NCI-H524 (cell line): ENCODE results near the gene DEXI.
"Not testable (repeated sequence)": the region's sequence is repeated elsewhere in the genome, so short reads cannot be mapped to it uniquely, and the experiment has no call there.

Source experiments
- DNase-seq, 2 experiments: peaks; one replicate each; lab custom pipeline; 2025; lab: John Stamatoyannopoulos, UW

DEXI gene

DNA sequence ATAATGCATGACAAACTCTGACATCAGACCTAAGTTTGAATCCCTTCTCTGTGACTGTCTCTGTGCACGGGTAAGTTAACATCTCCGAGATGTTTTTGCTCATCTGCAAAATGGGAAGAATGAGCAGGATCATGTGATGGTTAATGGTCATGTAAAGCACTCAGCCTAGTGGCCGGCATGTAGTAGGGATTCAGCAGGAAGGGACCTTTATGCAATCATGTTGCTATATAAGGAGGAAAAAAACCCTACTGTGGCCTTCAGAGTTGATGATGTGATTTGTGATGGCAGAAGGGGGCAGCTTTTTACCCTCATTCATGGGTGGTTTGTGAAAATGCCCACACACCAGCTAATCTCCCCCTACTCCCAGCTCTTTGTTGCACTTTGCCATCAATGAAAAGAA, 26.2 kb upstream of the DEXI start:
- DNase-seq: no peak

DNA sequence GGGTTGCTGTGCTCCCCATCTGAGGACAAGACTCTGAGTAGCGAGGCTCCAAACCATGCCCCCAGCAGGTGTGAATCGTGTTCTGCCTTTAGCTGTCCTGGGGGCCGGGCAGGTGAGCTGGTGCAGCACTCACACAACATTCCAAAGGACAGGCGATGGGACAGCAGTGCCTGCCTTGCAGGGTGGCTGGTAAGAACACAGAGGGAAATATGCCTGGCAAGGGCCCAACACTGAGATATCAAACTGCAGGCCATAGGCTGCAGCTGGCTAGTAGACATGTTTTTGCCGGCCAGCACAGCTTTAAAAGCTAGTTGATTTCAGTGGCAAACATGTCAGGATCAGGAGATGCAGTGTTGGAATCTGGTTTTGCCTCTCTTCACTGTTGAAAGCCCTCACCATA, 25.7 kb upstream of the DEXI start:
- no peak for DNase-seq

DNA sequence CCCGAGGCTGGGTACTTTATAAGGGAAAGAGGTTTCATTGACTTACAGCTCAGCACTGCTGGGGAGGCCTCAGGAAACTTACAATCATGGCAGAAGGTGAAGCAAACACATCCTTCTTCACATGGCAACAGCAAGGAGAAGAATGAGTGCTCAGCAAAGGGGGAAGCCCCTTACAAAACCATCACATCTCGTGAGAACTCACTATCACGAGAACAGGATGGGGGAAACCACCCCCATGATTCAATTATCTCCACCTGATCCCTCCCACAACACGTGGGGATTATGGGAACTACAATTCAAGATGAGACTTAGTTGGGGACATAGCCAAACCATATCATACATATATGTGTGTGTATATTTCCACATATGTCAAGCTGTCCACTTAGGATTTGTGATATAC, 24.3 kb upstream of the DEXI start:
- DNase-seq: not testable (repeated sequence)

- DNase-seq: no peak
Observed at GRCh38 chr16:10966129-10966528, 23.9 kb upstream of the DEXI start.

DNA sequence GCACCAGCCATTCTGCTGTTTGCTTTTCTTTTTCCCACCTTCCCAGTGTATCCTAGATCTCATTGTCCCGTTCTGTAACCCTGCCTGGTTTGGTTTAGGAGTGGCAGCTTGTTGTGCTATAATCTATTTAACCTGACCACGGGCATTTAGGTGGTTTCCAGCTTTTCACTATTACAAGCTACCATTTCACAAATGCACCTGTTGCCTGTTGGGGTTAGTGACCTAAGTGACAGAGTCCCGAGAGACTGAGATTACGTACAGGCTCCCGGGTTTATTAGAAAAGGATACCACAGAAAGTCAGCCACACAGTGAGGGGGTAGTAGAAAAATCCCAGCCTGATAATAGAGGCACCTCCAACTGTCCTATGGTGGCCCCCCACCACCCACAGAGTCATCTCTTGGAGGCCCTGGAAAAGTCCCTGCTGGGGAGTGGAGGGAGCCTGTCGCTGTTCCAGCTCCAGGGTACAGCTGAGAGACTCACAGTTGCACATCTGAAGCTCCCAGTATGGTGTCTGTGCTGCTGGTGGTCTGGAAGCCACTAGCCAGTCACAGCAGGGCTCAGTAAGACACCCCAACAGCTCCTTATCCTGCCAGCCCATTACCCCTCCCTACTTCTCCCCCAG, 23.3 kb upstream of the DEXI start:
- no peak for DNase-seq

DNA sequence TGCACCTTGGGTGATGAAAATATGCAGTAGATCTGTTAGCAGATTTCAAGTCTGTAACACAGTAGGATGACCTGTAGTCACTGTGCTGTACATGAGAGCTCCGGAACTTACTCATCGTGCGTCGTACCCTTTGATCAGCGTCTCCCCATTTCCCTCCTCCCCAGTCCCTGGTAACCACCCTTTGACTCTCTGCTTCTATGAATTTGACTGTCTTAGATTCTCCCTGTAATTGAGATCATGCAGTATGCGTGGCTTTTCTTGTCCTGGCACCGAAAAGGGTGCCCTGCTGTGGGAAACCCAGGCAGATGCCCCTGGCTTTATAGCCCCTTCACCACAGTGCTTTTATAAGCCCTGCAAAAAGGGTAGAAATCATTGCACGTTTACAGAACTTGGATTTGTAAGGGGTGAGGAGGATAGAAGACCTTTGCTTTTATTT, 22.6 kb upstream of the DEXI start:
- DNase-seq: no peak

GRCh38 chr16:10964039-10964890, 22.0 kb upstream of the DEXI start:
- DNase-seq: peak; percentile 66 to 87

DNA sequence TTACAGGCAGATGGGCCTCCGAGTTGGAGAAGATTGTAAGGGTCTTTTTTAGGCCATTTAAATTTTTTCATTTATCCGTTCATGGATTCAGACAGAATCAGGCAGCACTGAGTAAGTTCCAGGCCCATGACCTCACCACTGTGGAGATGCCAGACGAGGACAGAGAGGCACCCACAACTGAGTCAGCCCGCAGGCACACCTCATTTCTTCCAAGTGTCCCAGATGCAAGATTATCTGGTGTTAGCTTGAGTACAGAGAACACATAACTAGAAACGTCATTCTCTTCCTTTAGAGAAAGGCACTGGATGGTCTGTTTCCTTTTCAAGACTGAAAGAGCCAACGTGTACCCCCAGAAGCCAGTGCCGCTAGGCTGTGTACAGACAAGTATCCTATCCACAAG, 19.0 kb upstream of the DEXI start:
- DNase-seq: no peak

- no peak for DNase-seq
Observed at GRCh38 chr16:10959161-10959560, 16.9 kb upstream of the DEXI start.

- no peak for DNase-seq
Observed at GRCh38 chr16:10957771-10958482, 15.7 kb upstream of the DEXI start.

DNA sequence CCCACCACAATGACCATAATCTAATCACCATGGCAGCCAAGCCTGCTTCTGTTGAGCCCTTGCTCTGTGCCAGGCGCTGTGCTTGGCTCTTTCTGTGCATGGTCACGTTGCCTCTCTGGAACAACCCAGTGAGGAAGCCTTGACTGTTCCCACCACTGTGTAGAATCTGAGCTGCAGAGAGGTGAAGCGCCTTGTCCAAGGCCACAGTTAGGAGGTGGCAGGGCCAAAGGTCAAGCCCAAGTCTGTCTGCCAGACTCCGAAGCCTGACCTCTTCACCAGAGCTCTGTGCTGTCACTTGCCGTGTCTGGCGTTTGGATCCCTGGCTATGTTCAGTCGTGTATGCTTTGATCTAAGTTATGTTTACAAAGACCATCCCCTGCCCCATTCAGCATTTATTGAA, 12.6 kb upstream of the DEXI start:
- DNase-seq: no peak

DNA sequence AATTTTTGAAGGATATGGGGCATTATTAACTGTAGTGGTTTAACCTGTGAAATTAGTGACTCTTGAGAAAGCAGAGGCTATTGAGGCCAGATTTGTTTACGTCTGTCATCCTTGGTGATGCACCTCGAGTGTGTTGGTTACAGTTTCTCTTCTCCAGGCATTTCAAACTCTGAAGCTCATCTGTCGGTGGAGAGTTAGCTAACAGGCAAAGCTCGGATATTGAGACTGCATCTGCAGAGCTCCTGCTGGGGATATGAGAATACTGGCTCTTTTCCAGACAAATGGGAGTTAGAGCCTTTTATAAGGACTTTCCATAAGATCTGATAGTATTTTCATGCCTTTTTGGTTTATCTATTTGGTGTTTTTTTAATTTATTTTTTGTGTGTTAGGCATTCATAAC, 8.8 kb upstream of the DEXI start:
- DNase-seq: peak in 1 of 2 experiments; percentile 26

DNA sequence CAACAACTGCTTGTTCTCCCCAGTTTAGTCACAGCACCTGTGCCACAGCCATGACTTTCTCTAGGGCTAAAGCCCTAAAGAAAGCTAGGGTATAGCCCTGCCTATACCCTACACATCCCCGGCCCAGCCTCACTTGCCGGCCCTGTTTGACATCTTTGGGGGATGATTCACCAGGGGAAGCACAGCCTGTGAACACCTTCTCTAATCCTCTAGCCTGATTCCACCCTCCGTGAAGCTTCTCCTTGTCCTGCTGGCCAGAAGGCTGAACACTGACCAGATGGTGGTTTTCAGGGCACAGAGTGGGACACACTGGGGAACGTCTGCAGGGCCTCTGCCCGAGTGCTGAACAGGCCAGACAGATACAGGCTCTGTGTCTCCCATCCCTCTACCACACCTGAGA, 8.1 kb upstream of the DEXI start:
- peak; percentile 63 to 83 for DNase-seq

DNA sequence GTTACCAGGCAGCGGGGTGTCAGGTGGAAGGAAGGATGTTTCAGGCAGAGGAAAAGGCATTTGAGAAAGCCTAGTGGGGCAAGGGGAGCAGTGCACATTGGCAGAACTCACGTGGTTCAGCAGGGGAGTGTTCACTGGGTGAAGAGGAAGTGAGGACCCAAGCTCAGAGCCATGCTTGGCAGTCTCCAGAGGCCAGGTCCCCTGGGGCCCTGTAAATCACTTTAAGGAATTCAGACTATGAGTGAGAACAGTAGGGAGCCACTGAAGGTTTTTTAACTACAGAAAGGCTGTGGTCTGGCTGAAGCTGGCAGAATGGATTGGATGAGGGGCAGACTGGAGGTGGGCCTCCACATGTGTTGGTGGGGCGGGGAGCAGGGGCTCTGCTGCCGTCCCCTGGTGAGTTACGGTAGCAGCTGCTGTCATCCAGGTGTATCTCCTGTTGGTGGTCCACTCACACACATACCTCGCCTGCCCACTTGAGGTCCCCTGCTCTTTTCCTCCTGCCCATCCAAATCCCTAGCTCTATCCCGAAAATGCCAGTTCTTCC, 7.2 kb upstream of the DEXI start:
- no peak for DNase-seq

DNA sequence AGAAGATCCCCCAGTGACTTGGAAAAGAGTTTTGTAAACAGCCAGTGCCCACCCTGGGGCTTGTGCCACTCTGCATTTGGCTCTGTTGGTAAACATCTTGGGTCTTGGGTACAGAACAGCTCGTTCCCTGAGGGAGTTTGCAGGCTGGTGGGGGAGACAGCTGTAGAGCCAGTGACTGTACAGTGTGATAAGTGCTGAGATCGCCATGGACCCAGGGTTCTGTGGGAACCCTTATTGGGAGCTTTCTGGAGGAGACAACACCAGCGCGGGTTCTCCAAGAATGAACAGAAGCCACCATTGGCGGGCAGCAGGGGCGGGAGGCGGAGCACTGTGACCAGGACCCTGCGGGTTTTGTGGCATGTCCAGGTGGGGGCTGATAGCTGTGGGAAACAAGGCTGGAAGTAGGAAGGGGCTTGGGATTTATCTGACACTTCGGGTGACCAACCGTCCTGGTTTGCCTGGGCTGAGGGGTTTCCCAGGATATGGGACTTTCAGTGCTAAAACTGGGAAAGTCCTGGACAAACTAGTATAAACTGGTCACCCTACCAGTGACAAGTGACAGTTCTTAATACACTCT, 5.0 kb upstream of the DEXI start:
- no peak for DNase-seq

DNA sequence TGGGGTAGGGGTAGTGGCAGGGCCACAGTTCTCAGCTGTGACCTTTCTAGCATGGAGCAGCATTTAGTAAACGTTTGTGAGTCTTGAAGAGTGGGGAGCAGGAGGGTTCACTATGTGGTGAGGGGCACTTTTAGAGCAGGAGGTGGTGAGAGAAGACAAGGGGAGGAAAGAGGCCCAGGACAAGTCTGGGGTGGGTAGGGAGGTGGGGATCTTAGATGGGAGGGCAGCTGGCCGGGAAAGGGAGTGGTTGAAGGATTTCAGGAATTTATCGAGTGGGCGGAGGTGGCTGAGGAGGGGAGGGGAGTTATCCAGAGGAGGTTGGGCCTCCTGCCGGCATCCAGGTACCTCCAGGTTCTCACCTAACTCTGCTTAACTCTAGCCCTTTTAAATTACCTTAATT, 4.0 kb upstream of the DEXI start:
- no peak for DNase-seq

DNA sequence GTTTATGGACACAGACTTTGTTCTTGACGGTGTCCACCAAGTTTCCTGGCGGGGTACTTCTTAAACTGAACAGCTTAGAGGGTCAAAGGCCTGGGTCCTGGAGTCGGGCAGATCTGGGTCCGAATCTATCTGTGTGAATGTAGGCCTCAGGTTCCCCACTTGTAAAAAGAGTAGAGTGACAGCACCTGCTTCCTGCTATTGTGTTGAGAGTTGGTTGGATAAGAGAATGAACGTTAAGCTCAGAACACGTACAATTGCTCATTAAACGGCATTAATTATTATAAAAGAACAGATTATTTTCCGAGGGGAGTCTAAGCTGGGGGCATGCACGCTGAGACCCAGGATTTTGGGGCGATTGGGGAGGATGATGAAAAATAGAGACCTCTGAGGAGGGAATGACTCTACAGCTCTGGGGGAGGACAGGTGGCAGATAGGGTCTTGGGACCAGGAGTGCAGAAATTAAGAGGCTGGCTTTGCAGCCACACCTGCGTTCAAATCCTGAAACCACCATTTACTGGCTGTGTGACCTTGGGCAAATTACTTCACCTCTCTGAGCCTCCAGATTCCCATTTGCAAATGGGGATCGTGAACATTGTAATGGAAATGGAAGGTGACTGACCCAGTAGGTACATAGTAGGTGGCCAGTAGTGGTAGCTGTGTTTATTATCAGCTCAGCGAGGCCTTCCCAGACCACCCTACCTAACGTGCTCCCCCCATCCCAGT, 3.0 kb upstream of the DEXI start:
- DNase-seq: no peak

DNA sequence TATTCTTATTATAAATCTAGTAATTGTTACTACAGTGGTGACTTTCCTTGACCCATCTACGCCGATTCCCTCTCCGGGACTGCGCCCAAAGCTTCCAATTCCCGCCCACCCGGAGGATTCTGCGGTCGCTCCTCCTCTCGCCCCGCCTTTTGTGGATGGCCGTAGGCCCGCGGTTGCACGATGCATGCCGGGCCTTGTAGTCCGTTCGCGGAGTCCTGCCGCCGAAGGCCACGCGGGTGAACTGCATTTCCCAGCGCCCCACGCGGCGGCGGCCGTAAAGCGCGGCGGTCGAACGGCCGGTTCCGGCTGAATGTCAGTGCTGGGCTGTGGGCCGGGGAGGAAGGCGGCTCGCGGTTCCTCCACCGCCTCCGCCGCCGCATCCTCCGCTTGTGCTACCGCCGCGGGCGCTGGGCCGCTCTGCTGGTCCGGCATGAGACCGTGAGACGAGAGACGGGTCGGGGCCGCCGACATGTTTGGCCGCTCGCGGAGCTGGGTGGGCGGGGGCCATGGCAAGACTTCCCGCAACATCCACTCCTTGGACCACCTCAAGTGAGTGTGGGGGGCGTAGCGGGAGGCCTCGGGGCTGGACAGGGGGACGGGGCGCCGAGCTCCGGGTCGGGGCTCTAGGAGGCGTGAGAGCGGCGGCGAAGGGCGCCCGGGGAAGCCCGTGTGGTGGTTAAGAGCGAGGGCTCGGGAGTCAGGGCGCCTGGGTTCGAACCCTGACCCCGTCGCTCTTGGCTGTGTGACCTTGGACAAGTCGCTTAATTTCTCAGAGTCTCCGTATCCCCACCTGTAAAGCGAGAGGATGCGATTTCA, 2.2 kb upstream of the DEXI start, which contains the start of gene CLEC16A:
TSS of gene CLEC16A (plus strand) at position 316 of the 816 bp plus-strand sequence. CDS start at position 470, 154 bp downstream.
- peak; percentile 90 to 98 for DNase-seq

GRCh38 chr16:10943064-10943353, 741 bp upstream of the DEXI start:
- peak in 1 of 2 experiments; percentile 36 for DNase-seq

DNA sequence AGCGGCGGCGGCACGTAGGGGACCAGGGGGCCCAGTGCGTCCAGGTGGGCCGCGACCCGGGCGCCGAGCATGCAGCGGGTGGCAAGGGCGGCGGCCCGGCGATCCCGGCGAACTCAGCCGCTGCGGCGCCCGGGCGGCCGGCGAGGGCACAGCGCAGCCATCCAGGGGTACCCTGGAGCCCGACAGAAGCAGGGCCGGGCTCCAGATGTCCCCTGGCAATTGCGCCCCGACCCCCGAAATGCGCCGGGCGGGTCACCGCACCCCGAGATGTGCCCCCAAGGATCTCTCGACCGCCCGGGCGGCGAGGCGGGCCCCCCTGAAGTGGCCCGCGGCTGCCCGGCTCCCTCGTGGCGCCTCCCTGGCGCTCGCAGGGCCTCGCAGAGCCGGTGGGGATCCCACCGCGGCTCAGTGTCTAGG, 325 bp downstream of the DEXI start:
- not testable (repeated sequence) for DNase-seq
